IPS-15b (cell line): Measurements from ENCODE around the gene RPP40.

Source experiments
- H3K27me3 ChIP-seq: one replicate; pipeline ENCODE4 v1.6.1; 2013; ENCODE audit warnings: low read length; ENCODE audit not compliant: control insufficient read depth, insufficient read depth
- H3K36me3 ChIP-seq: one replicate; pipeline ENCODE4 v1.6.1; 2013; ENCODE audit warnings: low read length; ENCODE audit not compliant: control insufficient read depth, insufficient read depth
- H3K4me1 ChIP-seq: one replicate; pipeline ENCODE4 v1.6.1; 2013; ENCODE audit warnings: mild to moderate bottlenecking, low read length; ENCODE audit not compliant: control insufficient read depth, insufficient read depth
- H3K4me3 ChIP-seq: one replicate; pipeline ENCODE4 v1.5.1; 2013; ENCODE audit warnings: low read depth, low read length
- H3K9ac ChIP-seq: one replicate; pipeline ENCODE4 v1.6.1; 2013; ENCODE audit warnings: low read depth, mild to moderate bottlenecking, low read length
- H3K9me3 ChIP-seq: one replicate; pipeline ENCODE4 v1.6.1; 2013; ENCODE audit warnings: mild to moderate bottlenecking, low read length; ENCODE audit not compliant: control insufficient read depth, insufficient read depth

The RPP40 gene

DNA sequence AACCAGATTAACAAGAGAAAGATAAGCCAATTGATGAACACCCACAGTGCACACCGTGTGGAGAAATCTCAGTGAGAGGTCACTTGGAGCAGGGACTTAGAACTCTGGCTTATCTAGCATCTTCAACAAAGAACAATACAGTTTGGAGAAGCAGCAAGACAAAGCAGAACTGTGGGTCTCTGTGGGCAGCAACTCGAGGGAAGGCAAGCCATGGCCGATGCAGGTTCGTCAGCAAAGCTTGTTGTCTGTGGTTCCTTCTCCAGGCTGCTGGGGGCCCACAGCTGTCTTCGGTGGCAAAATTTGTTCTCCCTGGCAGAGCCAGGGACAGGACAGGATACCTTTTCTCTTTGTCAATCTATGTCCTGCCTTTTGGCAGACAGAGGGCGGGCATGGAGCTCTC lies 22.1 kb downstream of the RPP40 start:
- H3K27me3 ChIP-seq: no peaks in the 10 kb centered on the region
- no peaks in the 10 kb centered on the region for H3K4me1 ChIP-seq
- no peaks in the 10 kb centered on the region for H3K9me3 ChIP-seq
- no peak overlapping the region for H3K4me3 ChIP-seq
- H3K9ac ChIP-seq: no peak overlapping the region
- H3K36me3 ChIP-seq: no peaks in the 10 kb centered on the region

DNA sequence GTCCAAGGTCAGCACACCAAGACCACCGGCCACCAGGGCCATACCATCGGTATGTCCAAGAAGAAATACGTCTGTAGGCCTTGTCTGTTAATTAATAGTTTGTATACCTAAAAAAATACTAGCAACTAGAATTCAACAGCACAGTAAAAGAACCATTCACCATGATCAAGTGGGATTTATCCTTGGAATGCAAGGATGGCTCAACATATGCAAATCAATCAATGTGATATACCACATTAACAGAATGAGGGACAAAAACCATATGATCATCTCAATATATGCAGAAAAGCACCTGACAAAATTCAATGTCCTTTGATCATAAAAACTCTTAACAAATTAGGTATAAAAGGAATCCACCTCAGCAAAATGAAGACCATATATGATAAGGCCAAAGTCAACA lies 24.4 kb downstream of the RPP40 start:
- H3K9me3 ChIP-seq: no peaks in the 10 kb centered on the region
- H3K4me3 ChIP-seq: no peak overlapping the region
- no peak overlapping the region for H3K9ac ChIP-seq
- H3K36me3 ChIP-seq: no peaks in the 10 kb centered on the region
- H3K4me1 ChIP-seq: no peaks in the 10 kb centered on the region
- H3K27me3 ChIP-seq: no peaks in the 10 kb centered on the region

DNA sequence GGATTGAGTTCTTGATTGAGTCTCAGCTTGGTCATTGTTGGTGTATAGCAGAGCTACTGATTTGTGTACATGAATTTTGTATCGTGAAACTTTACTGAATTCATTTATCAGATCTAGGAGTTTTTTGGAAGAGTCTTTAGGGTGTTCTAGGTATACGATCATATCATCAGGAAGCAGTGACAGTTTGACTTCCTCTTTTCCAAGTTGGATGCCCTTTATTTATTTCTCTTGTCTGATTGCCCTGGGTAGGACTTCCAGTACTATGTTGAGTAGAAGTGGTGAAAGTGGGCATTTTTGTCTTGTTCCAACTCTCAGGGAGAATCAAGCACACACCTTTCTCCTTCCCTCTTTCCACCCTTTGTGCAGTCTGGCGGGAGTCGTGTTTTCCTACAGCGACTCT lies 26.4 kb downstream of the RPP40 start:
- Histone ChIP-seq H3K36me3 (no peaks in the 10 kb centered on the region), H3K4me3 (no peak overlapping the region), H3K9me3 (no peaks in the 10 kb centered on the region), H3K4me1 (peaks cover 6% of the 10 kb centered on the region), H3K9ac (no peak overlapping the region), H3K27me3 (no peaks in the 10 kb centered on the region)

DNA sequence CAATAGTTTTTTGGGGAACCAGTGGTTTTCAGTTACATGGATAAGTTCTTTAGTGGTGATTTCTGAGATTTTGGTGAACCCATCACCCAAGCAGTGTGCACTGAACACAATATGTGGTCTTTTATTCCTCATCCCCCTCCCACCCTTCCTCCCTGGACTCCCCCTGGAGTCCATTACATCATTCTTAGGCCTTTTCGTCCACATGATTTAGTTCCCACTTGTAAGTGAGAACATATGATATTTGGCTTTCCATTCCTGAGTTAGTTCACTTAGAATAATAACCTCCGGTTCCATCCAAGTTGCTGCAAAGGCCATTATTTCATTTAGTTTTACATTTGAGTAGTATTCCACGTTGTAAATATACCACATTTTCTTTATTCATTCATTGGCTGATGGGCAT lies 28.3 kb downstream of the RPP40 start:
- Histone ChIP-seq H3K9me3 (no peaks in the 10 kb centered on the region), H3K36me3 (no peaks in the 10 kb centered on the region), H3K9ac (no peak overlapping the region), H3K4me1 (peaks cover 6% of the 10 kb centered on the region), H3K27me3 (no peaks in the 10 kb centered on the region), H3K4me3 (no peak overlapping the region)

DNA sequence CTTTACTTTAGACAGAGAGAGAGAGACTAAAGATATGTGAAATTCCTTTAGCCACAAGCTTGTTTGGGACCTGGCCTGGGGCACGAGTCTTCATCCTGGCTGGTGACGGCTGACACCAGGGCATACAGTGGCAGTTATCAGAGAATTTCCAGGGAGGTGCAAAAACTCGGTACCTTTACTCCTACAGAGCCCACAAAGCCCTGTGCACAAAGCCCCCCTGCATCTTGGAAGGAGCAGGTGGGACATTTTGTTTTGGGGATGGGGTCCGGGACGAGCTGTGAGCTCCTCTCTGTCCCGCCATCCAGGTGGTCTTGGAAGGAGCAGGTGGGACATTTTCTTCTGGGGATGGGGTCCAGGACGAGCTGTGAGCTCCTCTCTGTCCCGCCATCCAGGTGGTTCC lies 28.9 kb downstream of the RPP40 start:
- H3K4me1 ChIP-seq: peaks cover 6% of the 10 kb centered on the region
- no peak overlapping the region for H3K9ac ChIP-seq
- H3K36me3 ChIP-seq: no peaks in the 10 kb centered on the region
- no peaks in the 10 kb centered on the region for H3K9me3 ChIP-seq
- no peaks in the 10 kb centered on the region for H3K27me3 ChIP-seq
- no peak overlapping the region for H3K4me3 ChIP-seq

DNA sequence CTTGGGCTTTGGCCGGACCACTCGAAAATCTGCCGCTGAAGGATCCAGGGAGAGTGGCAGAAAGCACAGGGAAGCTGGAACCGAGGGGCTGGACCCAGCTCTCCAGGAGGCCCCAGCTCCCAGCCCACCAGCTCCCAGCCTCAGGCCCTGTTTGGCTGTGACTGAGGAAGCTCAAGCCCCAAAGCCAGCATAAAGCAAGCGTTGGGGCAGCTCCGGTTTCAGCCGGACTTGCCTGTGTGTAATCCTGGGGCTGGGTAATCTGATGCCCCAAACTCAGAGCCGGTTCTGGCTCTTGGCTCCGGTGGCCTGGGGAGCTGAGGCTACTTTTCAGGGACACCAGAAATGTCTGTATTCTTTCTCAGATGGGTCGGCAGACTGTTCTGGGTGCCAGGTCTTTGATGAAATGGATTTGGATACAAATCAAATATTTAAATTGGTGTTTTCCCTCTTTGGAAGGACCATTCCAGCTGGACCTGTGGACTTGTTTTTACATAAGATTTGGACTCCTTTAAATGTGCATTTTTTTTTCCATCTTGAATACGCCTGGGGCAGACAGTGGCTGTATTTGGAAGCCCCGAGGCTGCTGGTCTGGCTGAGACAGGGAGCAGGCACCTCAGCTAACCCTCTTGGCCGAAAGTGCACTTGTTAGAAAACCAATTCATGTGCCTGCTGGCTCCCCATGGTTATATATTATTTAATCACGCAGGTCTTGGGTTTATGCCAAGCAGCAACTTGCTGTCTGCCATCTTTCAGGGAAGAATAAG lies 29.7 kb downstream of the RPP40 start:
- H3K4me3 ChIP-seq: no peak overlapping the region
- no peaks in the 10 kb centered on the region for H3K27me3 ChIP-seq
- no peaks in the 10 kb centered on the region for H3K9me3 ChIP-seq
- no peak overlapping the region for H3K9ac ChIP-seq
- H3K36me3 ChIP-seq: no peaks in the 10 kb centered on the region
- peaks cover 6% of the 10 kb centered on the region for H3K4me1 ChIP-seq

DNA sequence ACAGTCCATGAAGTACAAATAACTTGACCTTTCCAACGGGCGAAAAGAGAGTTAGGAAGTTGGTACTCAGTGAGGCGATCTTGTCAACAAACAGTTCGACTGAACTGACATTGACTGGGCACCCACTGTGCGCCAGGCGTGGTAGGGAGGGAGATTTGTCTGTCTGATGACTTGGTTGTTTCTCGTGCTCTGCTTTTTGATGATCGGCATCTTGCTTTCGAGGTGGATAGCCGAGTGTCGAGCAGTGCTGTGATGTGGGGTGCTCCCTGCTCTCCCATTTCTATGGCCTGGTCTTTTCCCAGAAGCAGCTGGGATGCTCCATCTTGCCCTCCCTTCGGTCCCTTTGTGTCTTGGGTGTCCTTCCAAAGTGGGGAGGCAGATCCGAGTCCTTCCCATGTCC lies 30.4 kb downstream of the RPP40 start:
- H3K9ac ChIP-seq: no peak overlapping the region
- H3K36me3 ChIP-seq: no peaks in the 10 kb centered on the region
- no peaks in the 10 kb centered on the region for H3K27me3 ChIP-seq
- no peak overlapping the region for H3K4me3 ChIP-seq
- no peaks in the 10 kb centered on the region for H3K9me3 ChIP-seq
- H3K4me1 ChIP-seq: peaks cover 6% of the 10 kb centered on the region

DNA sequence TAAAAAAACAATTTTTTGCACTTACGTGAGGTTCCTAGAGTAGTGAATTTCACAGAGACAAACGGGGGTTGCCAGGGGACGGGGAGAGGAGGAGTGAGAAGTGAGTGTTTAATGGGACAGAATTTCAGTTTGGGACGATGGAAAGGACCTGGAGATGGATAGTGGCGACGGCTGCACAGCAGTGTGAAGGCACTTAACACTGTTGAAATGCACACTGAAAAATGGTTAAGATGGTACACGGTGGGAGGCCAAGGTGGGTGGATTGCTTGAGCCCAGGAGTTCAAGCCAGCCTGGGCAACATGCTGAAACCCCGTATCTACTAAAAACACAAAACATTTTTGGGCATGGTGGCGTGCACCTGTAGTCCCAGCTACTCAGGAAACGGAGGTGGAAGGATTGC lies 31.4 kb downstream of the RPP40 start:
- H3K9me3 ChIP-seq: no peaks in the 10 kb centered on the region
- no peaks in the 10 kb centered on the region for H3K27me3 ChIP-seq
- no peaks in the 10 kb centered on the region for H3K36me3 ChIP-seq
- H3K9ac ChIP-seq: no peak overlapping the region
- no peak overlapping the region for H3K4me3 ChIP-seq
- peaks cover 6% of the 10 kb centered on the region for H3K4me1 ChIP-seq

DNA sequence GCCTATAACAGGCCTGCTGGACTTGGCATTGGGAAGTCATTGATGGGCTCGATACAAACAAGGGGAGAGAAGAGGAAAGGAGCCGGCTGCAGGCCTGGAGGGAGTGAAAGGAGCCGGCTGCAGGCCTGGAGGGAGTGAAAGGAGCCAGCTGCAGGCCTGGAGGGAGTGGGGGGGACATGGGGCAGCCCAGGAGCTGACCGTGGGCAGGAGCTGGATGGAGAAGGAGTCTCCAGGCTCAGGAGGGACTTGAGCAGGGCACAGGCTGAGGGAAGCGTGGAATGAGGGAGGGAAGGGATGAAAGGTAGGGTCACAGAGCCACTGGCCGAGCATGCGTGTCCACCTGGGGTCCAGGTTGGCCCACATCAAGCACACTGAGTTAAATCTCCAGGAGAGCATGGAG lies 32.0 kb downstream of the RPP40 start:
- Histone ChIP-seq H3K4me1 (peaks cover 6% of the 10 kb centered on the region), H3K27me3 (no peaks in the 10 kb centered on the region), H3K9me3 (no peaks in the 10 kb centered on the region), H3K36me3 (no peaks in the 10 kb centered on the region), H3K4me3 (no peak overlapping the region), H3K9ac (no peak overlapping the region)

DNA sequence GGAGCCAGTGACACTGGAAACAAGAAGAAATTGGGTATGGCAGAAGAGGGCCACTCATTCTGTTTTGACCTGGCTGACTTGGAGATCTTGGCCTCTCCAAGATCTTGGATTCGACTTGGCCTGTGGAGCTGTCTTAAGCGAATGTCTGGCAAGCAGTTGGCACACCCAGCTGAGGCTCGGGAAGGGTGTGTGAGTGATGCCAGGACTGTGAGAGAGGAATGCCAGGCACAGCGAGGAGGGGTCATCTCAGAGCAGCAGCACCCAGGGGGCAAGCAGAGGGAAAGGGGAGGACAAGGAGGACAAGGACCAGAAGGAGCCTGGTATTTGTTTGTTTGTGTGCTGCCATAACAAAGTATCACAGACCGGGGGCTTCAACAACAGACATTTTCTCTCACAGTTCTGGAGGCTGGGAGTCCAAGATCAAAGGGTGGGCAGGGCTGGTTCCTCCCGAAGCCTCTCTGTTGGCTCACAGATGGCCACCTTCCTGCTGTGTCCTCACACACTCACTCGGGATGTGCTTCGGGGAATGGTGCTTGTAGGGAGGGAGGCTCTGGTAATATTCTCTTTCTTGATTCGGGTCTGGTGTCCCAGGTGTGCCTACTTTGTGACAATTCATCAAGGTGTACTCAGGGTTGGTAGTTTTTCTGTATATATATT lies 33.0 kb downstream of the RPP40 start:
- no peaks in the 10 kb centered on the region for H3K27me3 ChIP-seq
- no peak overlapping the region for H3K9ac ChIP-seq
- H3K4me1 ChIP-seq: peaks cover 6% of the 10 kb centered on the region
- no peak overlapping the region for H3K4me3 ChIP-seq
- H3K9me3 ChIP-seq: no peaks in the 10 kb centered on the region
- no peaks in the 10 kb centered on the region for H3K36me3 ChIP-seq

DNA sequence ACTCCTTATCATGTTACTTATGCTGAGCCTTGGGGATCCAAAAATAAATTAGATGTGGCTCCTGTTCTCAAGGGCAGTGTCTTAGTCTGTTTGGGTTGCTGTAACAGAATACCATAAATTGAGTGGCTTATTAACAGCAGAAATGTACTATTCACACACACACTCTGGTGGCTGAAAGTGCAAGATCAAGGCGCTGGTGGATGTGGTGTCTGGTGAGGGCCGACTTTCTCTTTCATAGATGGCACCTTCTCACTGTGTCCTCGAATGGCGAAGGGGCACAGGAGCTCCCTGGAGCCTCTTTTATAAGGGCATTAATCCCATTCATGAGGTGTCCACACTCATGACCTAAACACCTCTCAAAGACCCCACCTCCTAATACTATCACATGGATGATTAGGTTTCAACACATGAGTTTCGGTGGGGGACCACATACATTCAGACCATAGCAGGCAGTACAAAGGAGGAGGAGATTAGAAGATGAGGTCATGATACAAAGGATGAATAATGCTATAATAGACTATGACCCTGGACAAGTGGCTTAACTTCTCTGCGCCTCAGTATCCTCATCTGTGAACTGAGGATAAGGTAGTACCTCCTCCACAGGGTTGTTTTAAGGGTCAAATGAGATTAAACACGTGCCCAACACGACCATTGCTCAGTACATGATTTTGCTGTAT lies 34.1 kb downstream of the RPP40 start:
- H3K4me3 ChIP-seq: no peak overlapping the region
- H3K27me3 ChIP-seq: no peaks in the 10 kb centered on the region
- H3K9ac ChIP-seq: no peak overlapping the region
- H3K9me3 ChIP-seq: no peaks in the 10 kb centered on the region
- no peaks in the 10 kb centered on the region for H3K36me3 ChIP-seq
- H3K4me1 ChIP-seq: peaks cover 6% of the 10 kb centered on the region
